Measurements from ENCODE around the gene MEOX1. TPM values are rescaled to one million over a fixed set of nuclear protein-coding genes. Genes with fewer than 3 reads are reported as not detected.
"Not testable (repeated sequence)": the region's sequence is repeated elsewhere in the genome, so short reads cannot be mapped to it uniquely, and the experiment has no call there.

The MEOX1 gene
- total and polyA plus RNA-seq, 9 donors = 0.22 to 7.7 (median 1.2) TPM; not detected in 1

DNA sequence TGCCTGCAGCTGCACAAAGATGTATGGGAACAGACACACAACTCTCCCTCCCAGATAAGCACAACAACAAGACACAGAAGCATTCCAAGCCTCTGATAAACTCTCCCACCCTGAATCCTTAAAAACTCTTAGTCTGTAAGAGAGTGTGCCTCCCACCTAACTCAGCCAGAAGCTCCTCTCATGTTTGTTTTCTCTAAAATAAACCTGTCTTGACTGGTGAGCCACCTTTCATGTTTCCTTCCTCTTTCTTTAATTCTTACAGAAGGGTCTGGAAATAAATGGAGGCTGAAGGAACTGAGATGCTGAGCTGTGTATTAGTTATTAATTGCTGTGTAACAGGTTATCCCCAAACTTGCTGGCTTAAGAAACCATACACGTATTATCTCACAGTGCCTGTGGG is 57.2 kb downstream of the MEOX1 start:
- Histone ChIP-seq H3K27me3 (no peaks in the 10 kb centered on the region), H3K4me3 (no peak overlapping the region), H3K27ac (no peak overlapping the region), H3K9me3 (no peaks in the 10 kb centered on the region), H3K4me1 (ENCODE audit: insufficient read depth) (no peaks in the 10 kb centered on the region), H3K36me3 (no peaks in the 10 kb centered on the region)
- DNase-seq = no peak
- TF ChIP-seq, protein P1, sequence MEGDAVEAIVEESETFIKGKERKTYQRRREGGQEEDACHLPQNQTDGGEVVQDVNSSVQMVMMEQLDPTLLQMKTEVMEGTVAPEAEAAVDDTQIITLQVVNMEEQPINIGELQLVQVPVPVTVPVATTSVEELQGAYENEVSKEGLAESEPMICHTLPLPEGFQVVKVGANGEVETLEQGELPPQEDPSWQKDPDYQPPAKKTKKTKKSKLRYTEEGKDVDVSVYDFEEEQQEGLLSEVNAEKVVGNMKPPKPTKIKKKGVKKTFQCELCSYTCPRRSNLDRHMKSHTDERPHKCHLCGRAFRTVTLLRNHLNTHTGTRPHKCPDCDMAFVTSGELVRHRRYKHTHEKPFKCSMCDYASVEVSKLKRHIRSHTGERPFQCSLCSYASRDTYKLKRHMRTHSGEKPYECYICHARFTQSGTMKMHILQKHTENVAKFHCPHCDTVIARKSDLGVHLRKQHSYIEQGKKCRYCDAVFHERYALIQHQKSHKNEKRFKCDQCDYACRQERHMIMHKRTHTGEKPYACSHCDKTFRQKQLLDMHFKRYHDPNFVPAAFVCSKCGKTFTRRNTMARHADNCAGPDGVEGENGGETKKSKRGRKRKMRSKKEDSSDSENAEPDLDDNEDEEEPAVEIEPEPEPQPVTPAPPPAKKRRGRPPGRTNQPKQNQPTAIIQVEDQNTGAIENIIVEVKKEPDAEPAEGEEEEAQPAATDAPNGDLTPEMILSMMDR (IDR thresholded peaks at IDR 0.05) = no peak
- no peak for TF ChIP-seq EP300 (IDR thresholded peaks at IDR 0.05)
- no peak for TF ChIP-seq POLR2A (IDR thresholded peaks at IDR 0.05)
- 78 to 83% (median 83%) methylated on average over 1 of the region's 1 CpG for WGBS, 3 donors
- intact Hi-C loops (cut with DNase I) = no loop called here

DNA sequence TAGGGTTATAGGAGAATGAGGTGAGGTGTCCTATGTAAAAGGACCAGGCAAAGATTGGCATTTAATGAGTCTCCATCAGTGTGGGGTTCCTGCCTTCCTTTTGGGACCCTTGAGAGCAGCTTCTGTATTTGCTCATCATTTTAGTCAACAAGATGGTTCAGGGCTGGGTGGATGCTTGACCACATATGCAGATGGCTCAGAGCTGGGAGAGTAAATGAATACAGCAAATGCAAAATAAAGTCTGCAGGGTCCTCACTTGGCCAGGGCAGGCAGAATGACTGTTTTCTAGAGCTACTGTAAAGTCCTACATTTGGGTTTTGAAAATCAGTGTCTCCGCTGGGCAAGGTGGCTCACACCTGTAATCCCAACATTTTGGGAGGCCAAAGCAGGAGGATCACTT is 58.4 kb downstream of the MEOX1 start:
- intact Hi-C loops (cut with DNase I) = no loop called here

GRCh38 chr17:43602556-43602955 is 59.2 kb downstream of the MEOX1 start:
- H3K4me1 ChIP-seq (ENCODE audit: insufficient read depth); H3K4me3 ChIP-seq; H3K36me3 ChIP-seq; H3K27me3 ChIP-seq; intact Hi-C loops (cut with DNase I); H3K27ac ChIP-seq; DNase-seq; H3K9me3 ChIP-seq: not testable (repeated sequence)
- WGBS, 3 donors = 93 to 100% (median 96%) methylated on average over 4 of the region's 4 CpGs

More for the DNA sequence above, 58.4 kb downstream of the MEOX1 start:
- H3K27me3 ChIP-seq = no peaks in the 10 kb centered on the region
- H3K4me1 ChIP-seq (ENCODE audit: insufficient read depth) = no peaks in the 10 kb centered on the region
- 93 to 100% (median 94%) methylated on average over 1 of the region's 1 CpG for WGBS, 3 donors
- no peak overlapping the region for H3K27ac ChIP-seq
- H3K9me3 ChIP-seq = no peaks in the 10 kb centered on the region
- DNase-seq = no peak
- no peak overlapping the region for H3K4me3 ChIP-seq
- no peaks in the 10 kb centered on the region for H3K36me3 ChIP-seq
- TF ChIP-seq, protein P1 (IDR thresholded peaks at IDR 0.05) = no peak
- no peak for TF ChIP-seq EP300 (IDR thresholded peaks at IDR 0.05)
- TF ChIP-seq POLR2A (IDR thresholded peaks at IDR 0.05) = no peak

GRCh38 chr17:43601280-43602039 is 60.3 kb downstream of the MEOX1 start:
- no peak for DNase-seq
- Histone ChIP-seq H3K27ac (no peak overlapping the region), H3K4me1 (ENCODE audit: insufficient read depth) (no peaks in the 10 kb centered on the region), H3K27me3 (no peaks in the 10 kb centered on the region), H3K36me3 (no peaks in the 10 kb centered on the region), H3K9me3 (no peaks in the 10 kb centered on the region), H3K4me3 (no peak overlapping the region)
- WGBS, 3 donors = 56 to 78% (median 71%) methylated on average over 10 of the region's 10 CpGs
- no peak for TF ChIP-seq EP300 (IDR thresholded peaks at IDR 0.05)
- TF ChIP-seq, protein P1 (IDR thresholded peaks at IDR 0.05) = no peak
- TF ChIP-seq POLR2A (IDR thresholded peaks at IDR 0.05) = no peak
- intact Hi-C loops (cut with DNase I) = no loop called here

DNA sequence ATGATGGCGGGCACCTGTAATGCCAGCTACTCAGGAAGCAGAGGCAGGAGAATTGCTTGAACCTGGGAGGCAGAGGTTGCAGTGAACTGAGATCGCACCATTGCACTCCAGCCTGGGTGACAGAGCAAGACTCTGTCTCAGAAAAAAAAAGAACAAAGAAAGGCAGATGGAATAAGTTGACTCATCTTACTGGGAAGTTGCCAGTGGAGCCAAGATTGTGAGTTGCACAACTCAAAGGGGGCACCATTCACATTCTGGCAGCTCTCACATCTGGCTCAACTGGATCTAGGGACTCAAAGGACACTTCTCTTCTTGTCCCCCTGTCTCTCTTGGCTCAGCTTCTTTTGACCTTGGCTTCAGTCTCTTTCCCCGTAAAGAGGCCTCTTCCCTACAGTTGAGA is 61.9 kb downstream of the MEOX1 start:
- no peak for TF ChIP-seq EP300 (IDR thresholded peaks at IDR 0.05)
- TF ChIP-seq, protein P1 (IDR thresholded peaks at IDR 0.05) = no peak
- Histone ChIP-seq H3K4me3 (no peak overlapping the region), H3K27me3 (no peaks in the 10 kb centered on the region), H3K4me1 (ENCODE audit: insufficient read depth) (no peaks in the 10 kb centered on the region), H3K27ac (no peak overlapping the region), H3K9me3 (no peaks in the 10 kb centered on the region), H3K36me3 (no peaks in the 10 kb centered on the region)
- DNase-seq = no peak
- WGBS, 3 donors = 87 to 93% (median 89%) methylated on average over 3 of the region's 3 CpGs
- intact Hi-C loops (cut with DNase I) = no loop called here
